Embryonic facial prominence (tissue), 1 donor: ENCODE data around the gene ZNF362.

Source experiments
- DNase-seq: peaks from one replicate; pipeline ENCODE4 v3.0.0-alpha.2; 2016; ENCODE audit errors: extremely low spot score

Gene ZNF362

DNA sequence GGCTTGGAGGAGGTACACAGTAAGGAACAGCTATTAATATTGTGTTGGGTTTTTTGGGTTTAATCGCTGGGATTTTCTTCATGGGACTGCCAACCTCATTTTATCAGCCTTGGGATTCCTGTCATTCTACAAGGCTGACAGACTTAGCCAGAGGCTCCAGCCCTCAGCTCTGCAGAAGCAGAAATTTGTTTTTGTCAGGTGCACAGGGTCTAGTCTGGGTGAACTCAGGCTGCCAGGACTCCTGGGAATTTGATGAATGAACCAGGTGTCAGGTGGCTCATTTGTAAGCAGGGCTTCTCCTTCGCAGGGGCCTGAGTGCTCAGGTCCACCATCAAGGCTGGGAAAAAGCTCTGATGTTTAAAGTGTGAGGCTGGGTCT is 11.5 kb upstream of the ZNF362 start:
- DNase-seq = no peak

DNA sequence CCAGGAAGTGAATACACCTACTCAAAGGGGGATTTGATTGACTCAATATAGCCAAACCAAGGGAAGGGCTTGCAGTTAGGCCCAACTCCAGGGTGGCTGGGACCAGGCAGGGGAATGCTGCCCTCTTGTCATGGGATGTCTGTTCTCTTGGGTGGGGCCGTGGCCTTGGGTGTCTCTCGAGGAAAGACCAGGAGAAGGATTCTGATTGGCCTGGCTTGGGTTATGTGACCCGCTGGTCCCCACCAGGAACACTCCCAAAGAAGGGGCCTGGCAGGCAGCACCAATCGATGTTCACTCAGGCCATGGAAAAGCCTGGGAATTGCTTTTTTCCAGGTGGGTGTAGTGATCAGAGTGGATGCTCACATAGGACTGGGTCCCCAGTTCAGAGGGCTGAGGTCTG is 10.1 kb upstream of the ZNF362 start:
- no peak for DNase-seq

DNA sequence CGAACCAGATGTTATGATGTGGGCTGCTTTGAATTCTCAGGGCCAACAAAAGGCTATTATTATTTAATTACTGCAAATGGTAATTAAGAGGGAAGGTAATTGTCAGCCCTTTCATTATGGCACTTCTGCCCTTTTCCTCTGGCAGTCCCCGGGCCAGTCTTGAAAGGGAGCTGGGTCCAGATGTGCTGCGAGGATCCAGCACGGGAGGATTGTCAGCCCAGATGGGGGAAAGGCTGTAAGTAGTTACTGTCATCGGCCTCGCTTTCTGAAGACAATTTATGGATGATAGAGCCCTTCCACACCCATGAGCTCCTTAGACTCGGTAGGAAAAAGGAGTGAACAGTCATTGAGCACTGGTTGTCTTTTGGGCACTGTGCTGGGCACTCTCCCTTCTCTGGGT is 8.7 kb upstream of the ZNF362 start:
- no peak for DNase-seq

DNA sequence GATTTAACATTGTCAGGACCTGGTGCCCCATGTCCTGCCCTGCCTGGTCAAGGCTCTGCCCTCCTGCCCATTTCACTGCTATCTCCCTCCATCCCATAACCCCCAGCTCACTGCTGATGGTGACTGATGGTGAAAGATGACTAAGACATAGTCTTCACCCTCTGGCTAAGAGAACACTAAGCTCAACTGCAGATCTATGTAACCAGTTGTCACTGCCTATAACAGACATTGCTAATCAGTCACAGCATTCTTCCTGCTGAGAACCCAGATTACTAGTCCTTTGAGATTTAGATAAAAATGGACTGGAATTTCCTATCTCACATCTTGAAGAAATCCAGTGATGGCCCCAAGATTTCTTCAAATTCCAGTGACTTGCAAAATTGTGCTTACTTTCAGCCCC is 8.0 kb upstream of the ZNF362 start:
- no peak for DNase-seq

DNA sequence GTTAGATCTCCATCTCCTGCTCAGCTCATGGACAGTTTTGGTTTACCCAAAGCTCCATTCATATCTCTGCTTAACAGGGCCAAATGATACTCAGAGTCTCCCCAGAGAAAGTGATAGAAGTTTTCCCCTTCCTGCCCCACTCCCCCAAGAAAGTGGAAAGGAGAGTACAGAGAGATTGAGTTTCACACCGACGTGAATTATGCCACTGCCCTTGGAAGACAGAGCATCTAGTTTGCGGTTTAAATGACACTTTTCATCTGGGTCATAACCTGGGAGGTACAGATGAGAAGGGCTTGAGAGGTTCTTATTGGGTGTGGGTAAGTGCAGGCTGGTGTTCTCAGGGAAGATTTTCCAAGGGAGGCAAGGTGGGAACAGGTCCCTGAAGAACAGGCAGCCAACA is 6.9 kb upstream of the ZNF362 start:
- no peak for DNase-seq

DNA sequence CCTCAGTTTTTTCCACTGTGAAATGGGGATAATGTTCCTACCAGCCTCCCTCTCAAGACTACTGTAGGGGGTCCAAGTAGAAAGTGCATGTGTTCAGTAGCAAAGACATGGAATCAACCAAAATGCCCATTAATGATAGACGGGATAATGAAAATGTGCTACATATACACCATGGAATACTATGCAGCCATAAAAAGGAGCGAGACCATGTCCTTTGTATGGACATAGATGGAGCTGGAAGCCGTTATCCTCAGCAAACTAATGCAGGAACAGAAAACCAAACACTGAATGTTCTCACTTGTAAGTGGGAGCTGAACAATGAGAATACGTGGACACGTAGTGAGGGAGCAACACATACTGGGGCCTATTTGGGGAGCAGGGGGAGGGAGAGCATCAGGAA is 6.1 kb upstream of the ZNF362 start:
- DNase-seq = no peak

DNA sequence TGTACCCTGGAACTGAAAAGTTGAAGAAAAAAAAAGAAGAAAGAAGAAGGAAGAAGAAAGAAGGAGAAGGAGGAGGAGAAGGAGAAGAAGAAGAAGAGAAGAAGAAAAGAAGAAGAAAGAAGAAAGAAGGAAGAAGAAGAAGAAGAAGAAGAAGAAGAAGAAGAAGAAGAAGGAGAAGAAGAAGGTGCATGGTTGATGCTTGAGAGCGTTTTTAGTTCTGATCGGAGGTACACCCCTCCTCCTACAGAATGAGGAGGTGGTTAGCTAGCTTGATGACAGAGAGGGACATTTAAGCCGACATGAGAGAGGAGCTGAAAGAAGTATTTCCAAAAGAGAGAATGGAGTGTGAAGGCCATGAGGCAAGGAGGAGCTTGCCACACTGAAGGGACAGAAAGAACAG is 5.6 kb upstream of the ZNF362 start:
- no peak for DNase-seq

DNA sequence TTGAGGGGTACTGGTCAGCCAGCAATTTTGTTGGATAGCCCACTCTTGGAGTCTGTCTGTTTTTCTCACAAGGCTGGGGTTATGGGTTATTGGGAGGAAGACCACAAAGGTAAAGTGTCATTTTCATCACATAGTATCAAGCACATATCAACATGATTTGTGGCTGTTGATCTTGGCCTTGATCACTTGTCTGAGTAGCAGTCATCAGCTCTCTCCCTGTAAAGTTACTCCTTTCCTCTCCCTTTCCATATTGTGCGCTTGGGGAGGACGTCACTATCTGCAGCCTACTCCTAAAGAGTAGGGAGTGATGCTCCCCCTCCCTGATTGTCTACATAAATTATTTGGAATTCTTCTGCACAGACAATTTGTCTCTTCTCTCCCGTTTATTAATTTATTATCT is 1.8 kb upstream of the ZNF362 start:
- no peak for DNase-seq

DNA sequence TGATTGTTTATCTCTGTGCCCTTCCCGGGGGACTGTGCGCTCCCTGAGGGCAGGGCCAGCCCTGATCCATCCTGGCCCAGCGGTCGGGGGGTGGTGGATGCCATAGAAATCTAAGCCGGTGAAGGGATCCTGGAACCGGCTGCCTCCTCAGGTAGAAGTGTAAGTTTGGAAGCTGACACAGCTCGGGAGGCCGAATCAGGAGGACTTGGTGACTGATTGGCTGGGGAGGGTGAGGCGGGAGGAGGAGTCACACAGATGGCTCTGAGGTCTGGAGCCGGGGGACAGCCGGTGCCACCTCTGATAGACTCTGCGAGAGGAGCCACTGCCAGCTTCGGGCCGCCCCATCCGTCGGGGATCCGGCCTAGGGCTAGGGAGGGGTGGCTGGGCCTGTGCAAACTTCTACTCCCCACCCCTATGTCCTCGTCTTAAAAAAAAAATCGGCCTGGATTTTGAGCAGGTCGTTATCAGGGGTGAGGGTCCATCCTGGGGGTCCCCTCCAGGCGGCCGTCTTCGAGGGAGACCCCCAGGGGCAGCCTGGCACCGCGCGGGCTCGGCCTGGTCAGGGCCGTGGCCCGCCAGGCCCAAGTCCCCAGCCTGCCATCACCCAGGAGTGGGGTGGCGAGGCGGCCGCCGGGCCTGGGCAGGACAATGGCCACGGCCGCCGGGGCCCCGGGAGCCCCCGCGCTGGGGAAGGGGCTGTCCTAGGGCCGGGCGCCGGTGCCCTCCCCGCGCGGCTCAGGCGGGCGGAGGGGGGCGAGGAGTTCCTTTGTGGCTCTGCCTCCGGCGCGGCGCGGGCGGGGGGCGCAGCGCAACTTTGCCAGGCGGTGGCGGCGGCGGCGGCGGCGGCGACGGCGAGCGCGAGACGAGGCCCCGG is 708 bp upstream of the ZNF362 start:
- no peak for DNase-seq

DNA sequence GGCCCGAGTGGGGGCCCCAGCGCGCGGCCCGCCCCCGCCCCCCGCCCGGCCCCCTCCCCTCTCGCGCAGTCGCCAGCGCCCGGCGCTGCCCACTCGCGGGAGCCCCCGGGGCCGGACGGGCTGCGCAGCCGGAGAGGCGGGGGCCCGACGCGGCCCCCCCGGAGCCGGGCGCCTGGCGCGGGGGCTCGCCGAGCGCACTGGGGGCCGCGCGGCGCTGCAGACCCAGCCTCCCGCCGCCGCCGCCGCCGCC is 146 bp upstream of the ZNF362 start:
- no peak for DNase-seq

DNA sequence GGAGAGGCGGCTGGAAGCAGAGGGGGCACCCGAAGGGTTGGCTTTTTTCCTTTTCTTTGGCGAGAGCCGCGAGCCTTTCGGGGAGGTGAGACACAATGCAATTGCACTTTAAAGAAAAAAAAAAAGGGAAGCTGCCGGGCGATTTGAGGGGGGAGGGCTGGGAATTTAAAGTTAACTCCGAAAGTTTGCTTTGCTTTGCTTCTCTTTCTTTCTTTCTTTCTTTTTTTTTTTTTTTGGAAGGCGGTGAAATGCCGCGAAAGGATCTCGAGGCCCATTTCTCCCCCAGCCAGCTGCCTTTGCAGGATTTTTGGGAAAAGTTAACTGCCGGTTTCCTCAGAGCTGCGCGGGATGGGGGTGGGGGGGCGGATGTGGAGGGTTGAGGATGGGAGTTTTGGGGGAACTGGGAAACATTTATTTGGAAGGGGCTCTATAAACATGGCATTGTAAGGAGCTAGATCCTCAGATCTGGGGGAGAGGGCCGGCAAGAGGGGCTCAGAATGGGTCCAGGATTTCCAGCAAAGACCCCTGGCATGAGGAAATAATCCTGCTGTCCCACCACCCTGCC is 997 bp downstream of the ZNF362 start:
- DNase-seq = no peak

DNA sequence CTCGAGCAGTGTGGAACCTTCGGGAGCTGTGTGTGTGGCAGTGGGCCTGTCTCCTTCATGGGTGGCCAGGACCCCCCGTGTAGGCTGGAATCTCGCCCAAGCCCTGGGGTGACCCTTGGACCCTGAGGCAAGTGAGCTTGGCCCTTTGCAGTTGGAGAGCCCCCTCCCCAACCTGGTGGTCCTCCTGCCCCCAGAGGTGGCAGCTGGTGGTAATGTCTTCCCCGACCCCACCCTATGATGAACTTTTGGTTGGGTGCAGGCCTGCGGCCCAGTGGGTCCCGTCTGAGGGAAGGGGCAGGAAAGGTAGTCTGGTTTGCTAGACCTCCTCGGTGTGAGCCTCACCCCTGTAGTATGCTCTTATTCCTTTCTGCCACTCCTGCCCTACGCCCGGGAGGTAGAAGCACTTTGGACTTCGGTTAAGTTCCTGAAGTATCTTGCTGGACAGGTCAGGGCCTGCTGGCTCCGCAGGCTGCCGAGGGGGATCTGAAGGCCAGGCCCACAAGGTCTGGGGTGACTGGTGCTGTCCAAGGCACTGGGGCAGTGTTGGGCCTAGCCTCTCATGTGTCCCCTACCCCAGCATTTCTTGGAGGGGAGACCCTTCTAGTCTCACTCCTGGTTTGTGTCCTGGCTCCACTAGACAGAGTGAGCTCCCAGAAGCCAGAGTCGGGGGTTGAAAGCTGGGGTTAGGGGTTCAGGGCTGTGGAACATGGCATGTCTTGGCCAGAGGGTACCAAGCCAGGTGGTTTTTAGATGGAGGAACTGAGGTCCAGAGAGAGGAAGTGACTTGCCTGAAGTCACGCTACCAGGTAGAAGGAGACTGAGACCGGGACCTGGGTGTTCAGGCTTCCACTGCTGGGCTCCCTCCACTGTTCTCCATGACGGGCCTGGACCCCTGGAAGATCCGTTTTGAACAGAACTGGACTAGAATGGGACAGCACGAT is 1.8 kb downstream of the ZNF362 start:
- no peak for DNase-seq

DNA sequence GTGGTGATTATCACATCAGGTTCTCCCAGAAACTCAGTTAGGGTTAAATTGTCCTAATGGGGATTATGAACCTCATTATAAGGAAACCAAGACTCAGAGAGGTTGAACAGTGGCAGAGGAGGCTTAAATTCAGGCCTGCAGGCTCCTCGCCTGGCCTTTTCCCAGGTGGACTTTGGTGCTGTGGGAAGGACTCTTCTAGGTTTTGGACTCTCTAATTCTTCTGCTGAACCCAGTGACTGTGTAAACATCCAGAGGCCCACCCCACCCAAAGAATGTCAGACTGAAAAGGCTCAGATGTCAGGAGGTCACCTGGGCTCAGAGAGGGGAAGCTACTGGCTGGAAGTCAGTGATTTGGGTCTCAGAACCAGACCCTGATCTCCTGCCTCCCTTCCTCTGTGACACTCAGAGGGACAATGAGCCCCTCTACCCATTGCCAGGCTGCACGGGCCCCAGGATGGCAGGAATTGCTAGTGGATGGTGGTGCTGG is 2.5 kb downstream of the ZNF362 start:
- no peak for DNase-seq

DNA sequence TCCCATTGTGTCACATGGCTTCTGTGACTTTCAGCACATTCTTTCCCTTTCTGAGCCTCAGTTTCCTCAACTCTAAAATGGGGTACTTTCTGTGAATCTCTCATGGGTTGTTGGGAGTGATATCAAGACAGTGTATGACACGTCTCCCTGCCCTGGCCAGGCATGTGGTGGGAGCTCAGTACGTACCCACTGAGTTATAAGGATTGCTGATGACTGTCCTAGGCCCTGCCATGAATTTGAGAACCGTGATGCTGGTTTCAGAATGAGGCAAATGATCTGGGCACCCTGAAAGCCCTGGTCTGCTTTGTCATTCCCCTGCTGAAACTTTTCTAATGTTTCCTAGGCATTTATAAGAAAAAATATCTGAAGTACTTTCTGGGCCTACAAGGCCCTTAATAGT is 3.6 kb downstream of the ZNF362 start:
- no peak for DNase-seq

DNA sequence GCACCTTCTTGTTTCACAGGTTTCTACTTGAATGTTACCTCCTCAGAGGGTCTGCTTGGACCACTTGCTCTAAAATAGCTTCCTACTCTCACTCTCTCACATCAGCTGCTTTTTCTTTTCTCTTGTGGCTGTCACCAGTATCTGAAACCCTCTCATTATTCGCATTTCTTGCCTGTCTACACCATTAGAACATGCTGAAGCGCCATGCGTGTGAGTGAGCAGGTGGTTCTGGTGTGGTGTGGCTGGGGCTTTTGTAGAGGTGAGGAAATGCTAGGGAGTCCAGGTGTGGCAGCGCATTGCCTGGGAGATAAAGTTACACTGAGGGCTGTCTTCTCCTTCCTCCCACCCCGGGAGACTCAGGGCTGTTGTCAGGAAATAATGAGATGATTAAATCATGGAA is 4.1 kb downstream of the ZNF362 start:
- DNase-seq = no peak

DNA sequence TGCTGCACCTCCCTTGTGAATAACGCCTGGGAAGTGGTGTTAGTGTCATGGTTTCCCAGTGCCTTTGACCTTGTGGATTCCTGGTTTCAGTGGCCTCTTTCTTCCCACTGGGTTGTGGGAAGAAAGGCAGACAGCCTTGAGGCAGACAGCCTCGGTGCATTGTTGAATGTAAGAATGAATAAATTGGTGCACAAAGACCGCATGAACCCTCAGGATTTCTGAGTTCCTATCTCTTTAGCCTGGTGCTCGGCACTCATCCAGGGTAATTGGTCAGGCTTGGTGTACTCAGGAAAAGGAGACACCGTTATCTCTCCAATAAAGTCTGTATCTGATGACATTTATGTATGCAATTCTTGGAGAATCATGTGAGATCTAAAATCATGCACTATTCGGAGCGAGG is 5.1 kb downstream of the ZNF362 start:
- DNase-seq = no peak

DNA sequence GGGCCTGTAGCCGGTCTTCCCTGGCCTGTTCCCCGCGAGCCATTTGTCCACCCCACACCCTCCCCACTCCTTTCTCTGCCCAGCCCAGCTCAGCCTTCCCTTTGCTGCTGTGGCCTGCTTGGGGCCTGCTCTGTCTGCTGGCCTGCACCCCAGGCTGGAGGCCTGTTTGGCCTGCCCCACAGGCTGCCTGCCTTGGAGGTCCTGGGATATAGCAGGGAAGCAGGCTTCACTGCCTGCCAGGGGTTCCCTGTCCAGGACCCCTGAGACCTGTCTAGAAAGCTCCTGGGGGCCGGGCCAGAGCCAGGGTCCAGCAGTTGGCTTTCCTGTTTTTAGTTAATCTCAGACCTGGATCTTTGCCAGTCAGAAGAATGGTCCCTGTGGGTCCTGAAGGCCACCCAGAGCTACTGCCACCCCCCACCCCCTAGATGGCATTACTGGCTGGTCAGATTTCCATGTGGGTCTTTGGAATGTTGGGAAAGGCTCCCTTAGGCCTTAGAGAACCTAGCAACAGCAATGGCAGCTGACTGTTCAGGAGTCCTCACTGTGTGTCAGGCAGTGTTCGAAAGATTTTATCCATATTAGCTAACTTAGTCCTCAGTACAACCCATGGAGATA is 7.7 kb downstream of the ZNF362 start:
- no peak for DNase-seq

DNA sequence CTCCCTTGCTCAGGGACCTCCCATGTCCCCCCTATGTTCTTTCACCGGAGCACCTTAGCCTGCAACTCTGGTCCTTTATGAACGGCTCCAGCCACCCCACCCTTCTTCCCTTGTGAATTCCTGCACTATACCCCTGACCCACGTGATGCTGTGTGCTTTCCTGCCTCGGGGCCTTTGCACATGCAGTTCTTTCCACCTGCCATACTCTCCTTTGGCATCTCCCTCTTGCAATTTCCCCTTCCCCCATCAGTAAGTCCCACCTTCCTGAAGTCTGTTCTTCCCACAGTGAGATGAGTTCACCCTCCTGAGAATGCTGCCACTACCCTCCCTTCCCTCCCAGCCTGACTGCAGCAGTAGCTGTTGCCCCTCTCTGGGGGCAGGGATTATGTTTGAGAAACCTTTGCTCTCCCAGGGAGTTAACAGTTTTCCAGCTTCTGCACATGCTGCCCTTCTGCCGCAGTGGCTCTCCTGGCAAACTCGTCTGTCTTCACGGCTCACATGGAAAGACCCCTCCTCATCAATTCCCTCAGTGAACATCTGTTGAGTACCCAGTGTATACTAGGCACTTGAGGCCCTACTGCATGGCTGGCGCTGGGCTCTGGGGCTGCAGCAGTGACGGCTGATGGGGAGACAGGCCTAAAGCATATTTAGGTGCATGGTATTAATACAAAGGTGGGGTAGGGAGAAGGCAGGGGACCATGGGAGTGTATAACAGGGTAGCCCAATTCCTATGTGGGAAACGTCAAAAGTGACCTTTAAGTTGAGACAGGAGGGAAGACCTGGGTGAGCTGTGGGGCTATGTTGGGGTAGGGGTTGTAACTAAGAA is 9.7 kb downstream of the ZNF362 start:
- DNase-seq = no peak

DNA sequence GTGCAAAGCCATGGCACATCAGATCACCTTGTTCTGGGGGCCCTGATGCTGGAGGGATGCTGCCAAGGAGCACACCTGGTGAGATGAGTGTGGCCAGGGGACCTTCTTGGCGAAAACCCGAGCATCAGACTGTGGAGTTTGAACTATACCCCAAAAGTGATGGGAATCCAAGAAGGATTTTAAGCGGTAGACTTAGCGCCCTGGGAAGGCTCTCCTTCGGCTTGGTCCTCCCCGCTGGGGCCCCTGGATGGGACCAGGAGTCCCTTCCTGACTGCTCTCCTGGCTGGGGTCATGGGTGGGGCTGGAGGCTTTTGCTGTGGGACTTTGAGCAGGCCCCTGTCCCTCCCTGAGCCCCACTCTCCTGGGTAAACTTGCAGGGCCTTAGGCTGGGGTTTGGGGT is 10.5 kb downstream of the ZNF362 start:
- DNase-seq = no peak

DNA sequence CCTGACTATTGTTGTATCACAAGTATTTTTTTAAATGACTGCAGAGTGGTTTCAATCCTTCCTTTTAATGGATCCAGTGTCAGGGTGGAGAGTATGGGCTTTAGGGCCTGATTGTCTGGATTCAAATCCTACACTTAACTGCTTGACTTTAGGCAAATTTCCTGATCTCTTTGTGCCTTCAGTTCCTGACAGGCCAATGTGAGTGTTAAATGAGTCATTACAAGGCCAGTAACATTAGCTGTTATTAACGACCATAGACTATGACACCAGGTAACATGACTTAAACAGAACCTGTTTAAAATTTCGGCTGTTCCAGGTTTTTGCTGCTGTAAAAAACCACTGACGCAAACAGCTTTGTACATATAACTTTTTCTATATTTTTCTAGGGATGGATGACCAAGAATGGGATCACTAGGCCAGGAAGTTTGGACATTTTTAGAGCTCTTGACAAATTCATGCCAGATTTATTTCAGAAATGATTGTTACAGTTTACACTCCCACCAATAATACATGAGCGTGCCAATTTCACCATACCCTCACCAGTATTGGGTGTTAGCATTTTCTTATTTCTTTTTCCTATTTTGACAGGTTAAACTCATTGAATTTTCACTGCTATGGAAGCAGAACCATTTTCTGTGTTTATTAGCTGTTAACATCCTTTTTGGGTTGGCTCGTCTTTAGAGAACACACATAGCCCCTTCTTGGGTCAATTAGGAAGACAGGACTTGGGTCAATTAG is 11.3 kb downstream of the ZNF362 start:
- DNase-seq = no peak

DNA sequence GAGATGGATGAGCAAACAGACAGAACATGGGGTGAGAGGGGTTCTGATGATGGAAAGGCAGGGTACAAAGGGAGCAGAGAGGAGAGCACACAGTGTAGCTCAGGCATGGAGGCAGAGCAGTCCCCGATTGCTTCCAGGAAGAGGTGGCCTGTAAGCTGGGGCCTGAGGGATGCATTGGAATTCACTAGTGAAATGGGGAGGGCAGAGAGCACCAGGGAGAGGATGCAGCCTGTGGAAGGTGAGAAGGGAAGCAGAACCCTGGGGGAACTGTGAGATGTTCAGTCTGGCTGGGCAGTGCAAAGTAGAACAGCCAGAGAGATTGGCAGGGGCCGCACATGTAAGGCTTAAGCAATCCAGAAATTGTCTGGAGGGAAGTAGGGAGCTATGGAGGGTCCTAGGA is 12.2 kb downstream of the ZNF362 start:
- DNase-seq = no peak
